Stomach (tissue), 4 donors: ENCODE data around the gene ARHGAP10.

Experiments
- EP300 ChIP-seq: sonication (generic); formaldehyde crosslinking; IDR thresholded peaks from one replicate; pipeline ENCODE4 v1.6.1; 2017; ENCODE audit warnings: antibody characterized with exemption
- POLR2A ChIP-seq, 4 donors: fragments of 450-650 bp; IDR thresholded peaks; one replicate each; pipeline ENCODE4 v1.6.1; 2016; ENCODE audit warnings: antibody characterized with exemption in 4 of 4, control low read depth in 2 of 4, mild to moderate bottlenecking in 1 of 4, moderate library complexity in 1 of 4
- POLR2AphosphoS5 ChIP-seq, 3 donors: sonication (generic); formaldehyde crosslinking; IDR thresholded peaks; one replicate each; pipeline ENCODE4 v1.6.1; 2016; ENCODE audit warnings: antibody characterized with exemption in 3 of 3
- TF ChIP-seq, protein P1 (sequence below), 7 experiments: fragments of 450-650 bp in 4 of 7; fragments of 200-600 bp in 3 of 7; sonication (generic) in 3 of 7; IDR thresholded peaks; one replicate each; pipeline ENCODE4 v1.5.1; 2016 to 2019; ENCODE audit warnings: antibody characterized with exemption in 7 of 7, control low read depth in 2 of 7, mild to moderate bottlenecking in 1 of 7

DNA sequence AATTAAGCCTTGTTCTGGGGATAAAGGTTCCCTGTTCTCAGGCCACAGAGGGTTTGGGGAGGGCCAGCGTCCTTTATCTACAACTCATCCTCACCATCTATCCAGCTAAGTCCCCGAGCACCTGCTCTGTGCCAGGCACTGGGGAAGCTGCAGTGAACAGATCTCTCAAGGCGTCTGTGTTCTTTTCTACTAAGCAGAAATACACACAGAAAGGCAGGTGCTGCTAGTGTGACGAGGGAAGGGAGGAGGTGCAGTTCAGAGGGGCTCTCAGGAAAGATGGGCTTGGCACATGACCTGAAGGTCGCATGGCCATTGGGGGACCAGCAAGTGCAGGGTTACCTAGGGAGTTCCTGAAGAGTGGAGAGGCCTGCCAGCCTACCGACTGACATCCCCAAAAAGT, 358.1 kb downstream of the ARHGAP10 start:
- TF ChIP-seq POLR2AphosphoS5 (IDR thresholded peaks at IDR 0.05) (no peak), POLR2A (IDR thresholded peaks at IDR 0.05) (no peak), EP300 (no peak)
- TF ChIP-seq, protein P1, sequence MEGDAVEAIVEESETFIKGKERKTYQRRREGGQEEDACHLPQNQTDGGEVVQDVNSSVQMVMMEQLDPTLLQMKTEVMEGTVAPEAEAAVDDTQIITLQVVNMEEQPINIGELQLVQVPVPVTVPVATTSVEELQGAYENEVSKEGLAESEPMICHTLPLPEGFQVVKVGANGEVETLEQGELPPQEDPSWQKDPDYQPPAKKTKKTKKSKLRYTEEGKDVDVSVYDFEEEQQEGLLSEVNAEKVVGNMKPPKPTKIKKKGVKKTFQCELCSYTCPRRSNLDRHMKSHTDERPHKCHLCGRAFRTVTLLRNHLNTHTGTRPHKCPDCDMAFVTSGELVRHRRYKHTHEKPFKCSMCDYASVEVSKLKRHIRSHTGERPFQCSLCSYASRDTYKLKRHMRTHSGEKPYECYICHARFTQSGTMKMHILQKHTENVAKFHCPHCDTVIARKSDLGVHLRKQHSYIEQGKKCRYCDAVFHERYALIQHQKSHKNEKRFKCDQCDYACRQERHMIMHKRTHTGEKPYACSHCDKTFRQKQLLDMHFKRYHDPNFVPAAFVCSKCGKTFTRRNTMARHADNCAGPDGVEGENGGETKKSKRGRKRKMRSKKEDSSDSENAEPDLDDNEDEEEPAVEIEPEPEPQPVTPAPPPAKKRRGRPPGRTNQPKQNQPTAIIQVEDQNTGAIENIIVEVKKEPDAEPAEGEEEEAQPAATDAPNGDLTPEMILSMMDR (IDR thresholded peaks at IDR 0.05), result no peak
